CD4-positive, alpha-beta T cell treated with Interleukin-2 at 100 ng/mL for 4 hours (primary cell): ENCODE results near the gene TMEM255B.

Experiments used
- DNase-seq: peaks from one replicate; pipeline ENCODE4 v3.0.0-alpha.2; 2020; ENCODE audit warnings: low spot score

Gene TMEM255B

DNA sequence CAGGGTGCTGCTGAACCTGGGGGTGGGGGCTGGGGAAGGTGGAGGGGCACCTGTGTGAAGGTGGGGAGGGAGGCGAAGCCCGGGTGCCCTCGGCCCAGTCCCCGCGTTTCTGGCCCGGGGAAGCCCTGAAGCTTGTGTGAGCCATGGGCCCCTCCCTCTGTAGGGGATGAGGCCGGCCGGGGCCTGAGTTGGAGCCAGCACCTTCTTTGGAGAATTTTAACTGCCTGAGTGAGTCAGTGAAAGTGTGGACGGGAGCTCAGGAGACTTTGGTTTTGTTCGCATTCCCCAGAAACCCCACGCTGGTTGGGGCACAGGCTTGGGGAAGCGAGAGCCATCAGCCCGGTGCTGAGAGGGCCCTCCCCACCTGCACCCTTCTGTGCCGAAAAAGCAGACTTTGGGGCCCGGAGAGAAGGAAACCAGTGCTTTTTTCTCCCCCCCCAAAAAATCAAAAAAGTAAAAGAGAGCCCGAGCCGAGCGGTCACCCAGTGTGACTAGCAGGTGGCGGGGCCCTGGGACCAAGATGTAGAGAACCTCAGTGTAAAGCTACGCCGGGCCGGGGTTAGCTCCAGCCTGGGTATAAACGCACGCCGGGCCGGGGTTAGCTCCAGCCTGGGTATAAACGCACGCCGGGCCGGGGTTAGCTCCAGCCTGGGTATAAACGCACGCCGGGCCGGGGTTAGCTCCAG lies 45.1 kb downstream of the TMEM255B start:
- no peak for DNase-seq

DNA sequence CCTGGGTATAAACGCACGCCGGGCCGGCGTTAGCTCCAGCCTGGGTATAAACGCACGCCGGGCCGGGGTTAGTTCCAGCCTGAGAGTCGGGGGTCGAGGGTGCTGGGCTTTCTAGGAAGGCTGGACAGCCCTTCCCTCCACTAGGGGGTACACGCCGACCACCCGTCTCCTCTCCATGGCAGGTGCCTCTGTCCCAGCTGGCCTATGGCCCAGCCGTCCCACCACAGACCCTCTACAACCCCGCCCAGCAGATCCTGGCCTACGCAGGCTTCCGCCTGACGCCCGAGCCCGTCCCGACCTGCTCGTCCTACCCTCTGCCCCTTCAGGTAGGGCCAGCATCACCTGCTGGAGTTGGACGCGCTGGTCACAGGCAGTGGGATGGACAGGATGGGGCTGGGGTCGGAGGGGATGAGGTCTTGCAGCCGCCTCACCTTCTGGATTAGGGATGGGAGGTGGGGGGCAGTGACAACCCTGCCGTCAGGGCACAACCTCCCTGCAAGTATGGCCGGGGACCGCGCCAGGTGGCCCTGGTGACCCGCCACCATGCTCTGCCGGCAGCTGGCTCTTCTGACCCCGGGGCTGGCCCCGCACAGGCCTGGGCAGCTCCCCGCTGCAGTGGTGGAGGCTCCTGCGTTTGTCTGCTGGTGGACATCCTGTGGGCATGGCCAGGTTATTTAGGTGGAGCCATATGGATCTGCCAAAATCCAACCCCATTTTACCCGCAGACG lies 45.8 kb downstream of the TMEM255B start:
- no peak for DNase-seq

DNA sequence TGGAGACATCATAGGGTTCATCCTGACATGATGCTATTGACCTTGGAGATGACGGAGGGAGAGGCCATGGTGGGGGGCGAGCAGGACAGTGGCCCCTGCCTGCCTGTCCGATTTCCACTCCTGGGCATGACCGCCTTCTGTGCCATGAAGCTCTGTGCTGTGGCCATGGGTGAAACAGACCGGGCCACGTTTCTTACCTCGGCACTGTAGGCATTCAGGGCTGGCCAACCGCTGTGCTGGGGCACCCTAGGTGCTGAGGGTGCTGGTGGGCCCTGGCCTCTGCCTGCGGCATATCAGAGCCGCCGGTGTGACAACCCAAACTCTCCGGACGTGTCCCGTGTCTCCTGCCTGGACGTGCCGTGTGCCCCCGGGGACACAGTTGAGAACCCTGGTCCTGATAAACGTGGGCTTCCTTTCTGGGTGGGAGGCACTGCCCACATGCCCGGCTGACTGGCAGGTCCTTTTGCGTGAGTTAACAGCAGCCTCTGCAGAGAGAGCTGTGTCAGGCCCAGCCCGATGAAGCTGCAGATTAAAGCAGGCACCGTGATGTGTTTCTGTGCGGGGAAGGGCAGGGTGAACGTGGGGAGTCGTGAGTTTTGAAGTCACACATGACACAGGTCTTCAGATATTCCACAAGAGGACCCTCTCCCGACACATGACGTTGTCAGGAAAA lies 46.5 kb downstream of the TMEM255B start:
- no peak for DNase-seq

DNA sequence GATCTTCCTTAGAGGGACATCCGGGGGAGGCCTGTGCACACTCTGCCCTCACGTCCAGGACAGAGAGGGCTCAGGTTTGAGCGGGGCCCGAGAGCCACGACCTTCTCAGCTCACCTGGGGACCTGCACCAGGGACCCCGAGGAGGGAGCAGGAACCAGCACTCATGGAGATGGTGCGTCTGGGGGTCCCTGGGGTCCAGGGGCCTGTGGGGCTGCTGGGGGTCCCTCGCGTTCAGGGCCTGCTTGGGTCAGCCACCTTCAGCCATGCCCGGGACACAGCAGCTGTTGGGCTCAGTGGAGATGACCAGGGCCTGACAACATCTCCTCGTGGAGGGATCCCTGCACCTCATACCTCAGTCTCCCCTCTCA lies 47.1 kb downstream of the TMEM255B start:
- no peak for DNase-seq

DNA sequence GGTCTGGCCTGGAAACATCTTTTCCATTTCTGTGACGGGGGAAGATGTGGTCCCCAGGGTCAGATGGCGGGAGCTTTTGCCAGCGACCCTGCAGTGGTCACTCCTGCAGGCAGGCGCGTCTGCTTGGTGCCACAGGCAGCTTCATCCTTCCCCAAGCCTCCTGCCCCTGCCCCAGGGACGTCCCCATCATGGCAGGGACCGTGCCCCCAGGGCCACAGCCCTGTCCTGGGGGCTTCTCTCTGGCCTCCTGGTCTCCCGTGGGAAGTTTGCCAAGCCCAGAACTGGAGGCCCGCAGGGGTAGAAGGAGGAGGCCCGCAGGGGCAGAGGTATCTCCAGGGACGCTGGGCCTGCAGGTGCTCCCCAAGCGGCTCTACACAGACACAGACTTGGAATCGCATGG lies 47.5 kb downstream of the TMEM255B start:
- DNase-seq = no peak

DNA sequence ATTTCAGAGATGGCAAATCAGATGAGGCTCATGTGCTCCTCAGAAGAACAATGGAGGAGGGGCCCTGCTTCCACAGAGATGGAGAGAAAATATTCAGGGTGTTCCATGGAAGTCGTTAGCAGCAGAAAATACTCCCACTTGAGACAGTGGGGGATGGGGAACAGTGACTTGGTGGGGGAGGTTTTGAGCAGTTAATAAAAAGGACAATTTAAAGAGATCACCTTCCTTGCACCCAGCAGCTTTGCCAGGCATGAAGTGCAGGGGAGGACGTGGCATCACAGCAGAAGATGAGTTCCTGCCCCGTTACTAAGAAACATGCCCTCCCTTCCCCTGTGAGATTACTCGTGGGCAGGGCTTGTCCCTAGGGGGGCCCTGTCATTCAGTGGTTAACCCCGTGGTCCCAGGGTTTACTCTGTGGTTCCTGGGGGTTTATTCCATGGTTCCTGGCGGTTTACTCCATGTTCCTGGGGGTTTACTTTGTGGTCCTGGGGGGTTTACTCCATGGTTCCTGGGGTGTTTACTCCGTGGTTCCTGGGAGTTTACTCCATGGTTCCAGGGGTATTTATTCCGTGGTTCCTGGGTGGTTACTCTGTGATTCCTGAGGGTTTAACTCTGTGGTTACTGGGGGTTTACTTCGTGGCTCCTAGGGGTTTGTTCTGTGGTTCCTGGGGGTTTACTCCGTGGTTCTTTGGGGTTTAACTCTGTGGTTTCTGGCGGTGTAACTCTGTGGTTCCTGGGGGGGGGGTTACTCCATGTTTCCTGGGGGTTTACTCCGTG lies 49.2 kb downstream of the TMEM255B start:
- DNase-seq = no peak

DNA sequence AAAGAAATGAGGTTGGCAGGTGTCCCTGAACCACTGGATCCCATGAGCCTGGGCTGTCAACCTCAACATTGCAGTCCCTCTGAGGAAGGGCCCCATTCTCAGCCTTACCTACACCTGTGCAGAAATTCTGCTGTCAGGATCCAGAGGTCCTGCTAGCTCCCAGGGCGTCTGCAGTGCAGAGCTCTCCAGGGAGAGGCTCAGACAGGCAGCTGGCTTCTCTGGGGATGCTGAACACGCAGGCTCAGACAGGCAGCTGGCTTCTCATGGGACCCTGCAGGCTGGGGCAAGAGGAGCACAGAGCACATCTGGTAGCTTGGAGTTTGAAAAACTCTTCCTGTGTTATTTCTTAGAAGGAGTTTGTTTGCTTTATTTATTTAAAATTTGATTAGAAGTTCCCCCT lies 50.9 kb downstream of the TMEM255B start:
- DNase-seq = no peak

DNA sequence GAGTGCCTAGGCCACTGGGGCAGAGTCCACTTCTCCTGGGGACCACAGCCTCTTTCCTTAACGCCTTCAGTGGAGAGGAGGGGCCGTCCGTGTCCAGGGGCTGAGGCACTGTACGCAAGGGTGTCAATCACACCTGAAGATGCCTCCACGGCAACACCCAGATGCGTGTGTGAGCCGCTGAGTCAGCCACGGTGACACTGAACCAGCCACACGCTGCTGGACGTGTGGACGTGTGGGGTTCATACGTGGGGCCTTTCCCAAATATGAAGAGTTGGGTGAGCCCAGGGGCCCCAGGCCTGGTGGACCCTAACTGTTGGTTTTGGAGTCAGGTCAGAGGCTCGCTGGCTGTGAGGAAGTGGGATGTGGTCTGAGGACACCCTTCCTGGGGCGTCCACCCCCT lies 51.6 kb downstream of the TMEM255B start:
- DNase-seq = no peak

DNA sequence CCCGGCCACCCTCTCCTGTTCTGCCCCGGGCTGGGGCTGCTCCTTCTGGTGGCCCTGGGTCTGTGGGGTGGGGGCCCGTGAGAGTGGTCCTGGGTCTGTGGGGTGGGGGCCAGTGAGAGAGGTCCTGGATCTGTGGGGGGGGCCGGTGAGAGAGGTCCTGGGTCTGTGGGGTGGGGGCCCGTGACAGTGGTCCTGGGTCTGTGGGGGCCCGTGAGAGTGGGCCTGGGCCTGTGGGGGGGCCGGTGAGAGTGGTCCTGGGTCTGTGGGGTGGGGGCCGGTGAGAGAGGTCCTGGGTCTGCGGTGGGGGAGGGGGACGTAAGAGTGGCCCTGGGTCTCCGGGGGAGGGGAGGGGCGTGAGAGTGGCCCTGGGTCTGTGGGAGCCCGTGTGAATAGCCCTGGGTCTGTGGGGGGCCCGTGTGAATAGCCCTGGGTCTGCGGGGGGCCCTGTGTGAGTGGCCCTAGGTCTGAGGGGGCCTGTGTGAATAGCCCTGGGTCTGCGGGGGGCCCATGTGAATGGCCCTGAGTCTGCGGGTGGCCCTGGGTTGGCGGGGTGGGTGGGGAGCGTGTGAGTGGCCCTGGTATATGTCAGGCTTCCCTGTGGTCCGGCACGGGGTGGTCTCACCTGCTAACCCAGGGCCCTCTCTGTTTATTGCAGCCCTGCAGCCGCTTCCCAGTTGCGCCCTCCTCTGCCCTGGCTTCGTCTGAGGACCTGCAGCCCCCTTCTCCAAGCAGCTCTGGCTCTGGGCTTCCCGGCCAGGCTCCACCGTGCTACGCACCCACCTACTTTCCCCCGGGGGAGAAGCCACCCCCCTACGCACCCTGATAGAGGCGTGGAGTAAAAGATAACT lies 52.3 kb downstream of the TMEM255B start:
- DNase-seq = no peak

DNA sequence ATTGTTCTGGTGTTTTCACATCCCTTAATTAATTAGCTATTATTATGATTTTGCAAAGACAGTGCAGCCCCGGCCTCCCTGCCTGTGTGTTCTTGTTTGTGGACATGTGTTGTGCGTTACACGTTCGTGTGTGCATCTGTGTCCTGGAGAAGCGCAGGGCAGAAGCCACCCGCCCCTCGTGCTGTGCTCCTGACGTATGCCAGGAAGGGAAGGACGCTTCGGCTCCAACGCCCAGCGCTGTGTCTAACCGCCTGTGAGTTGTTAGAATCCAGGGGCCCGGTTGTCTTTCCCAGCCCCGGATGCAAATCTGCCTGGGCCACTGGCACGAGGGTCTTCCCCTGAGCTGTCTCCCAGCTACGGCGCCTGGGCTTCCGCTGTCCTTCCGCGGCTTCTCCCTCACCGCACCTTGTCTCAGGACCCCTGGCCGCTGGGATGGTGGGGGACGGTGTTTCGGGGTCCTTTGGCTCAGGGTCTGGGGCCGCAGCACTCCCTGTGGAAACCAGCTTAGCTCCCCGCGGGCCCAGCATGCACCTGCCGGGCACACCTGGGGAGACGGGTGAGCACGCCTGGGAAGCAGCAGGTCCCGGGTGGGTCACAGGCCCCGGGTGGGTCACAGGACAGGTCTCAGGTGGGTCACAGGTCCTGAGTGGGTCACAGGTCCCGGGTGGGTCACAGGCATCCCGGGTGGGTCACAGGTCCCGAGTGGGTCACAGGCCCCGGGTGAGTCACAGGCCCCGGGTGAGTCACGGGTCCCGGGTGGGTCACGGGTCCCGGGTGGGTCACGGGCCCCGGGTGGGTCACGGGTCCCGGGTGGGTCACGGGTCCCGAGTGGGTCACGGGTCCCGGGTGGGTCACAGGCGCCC lies 53.4 kb downstream of the TMEM255B start:
- DNase-seq = no peak

DNA sequence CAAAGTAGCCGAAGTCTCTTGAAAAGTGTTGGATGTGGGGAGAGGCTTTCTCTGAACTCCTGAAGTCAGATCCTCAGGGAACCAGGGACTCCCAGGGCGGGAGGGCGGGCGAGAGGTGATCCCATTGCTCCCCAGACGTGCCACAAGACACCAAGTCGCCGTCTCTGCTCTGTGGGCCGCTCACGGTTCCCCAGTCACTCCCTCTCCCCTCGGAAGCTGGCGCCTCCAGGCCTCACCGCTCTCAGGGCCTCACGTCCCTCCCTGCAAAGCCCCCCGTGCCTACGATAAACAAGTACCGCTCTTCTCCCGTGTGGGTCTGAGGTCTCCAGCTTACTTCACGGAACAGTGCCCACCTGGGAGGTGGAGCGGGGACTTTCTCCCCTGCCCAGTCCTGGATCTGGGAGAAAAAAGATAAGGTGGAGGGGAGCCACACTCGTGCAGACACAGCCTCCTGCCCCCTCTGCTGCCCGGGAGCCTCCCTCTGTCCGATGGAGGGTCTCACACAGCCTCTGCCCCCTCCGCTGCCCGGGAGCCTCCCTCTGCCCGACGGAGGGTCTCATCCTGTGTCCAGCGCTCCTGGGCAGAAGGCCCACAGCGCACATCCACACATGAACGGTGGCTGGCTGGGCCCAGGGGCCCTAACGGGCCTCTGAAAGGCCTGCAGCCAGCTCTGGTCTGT lies 54.2 kb downstream of the TMEM255B start:
- DNase-seq = no peak

DNA sequence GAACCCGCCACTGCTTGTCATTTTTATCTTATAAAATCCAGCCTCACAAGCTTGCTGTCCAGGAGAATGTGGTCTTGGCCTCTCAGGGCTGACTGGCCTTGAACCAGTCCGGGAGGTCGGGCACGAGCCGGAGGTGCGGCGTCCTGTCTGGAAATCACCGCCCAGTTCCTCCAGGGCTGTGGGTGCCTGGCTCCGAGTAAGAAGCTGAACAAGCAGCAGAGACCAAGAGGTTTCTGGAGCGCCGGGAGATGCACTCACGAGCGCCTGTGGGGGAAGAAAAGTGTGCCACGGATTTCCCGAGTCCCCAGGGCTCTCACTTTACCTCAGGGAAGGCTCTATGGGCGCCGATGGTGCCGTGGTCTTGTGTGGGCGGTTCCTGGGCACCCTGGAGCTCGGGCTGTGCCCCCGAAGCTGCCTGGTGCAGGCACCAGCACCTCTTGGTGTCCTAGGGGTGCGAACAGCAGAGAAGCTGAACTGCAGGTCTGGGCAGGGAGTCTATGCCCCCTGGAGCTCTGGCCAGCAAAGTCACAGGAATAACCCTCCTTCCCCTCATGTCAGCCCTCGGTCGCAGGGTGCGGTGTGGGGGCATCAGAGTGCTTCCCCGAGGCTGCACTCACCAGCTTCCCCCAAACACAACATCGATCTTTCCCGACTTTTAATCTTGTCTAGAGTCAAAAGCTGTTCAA lies 54.9 kb downstream of the TMEM255B start:
- no peak for DNase-seq

DNA sequence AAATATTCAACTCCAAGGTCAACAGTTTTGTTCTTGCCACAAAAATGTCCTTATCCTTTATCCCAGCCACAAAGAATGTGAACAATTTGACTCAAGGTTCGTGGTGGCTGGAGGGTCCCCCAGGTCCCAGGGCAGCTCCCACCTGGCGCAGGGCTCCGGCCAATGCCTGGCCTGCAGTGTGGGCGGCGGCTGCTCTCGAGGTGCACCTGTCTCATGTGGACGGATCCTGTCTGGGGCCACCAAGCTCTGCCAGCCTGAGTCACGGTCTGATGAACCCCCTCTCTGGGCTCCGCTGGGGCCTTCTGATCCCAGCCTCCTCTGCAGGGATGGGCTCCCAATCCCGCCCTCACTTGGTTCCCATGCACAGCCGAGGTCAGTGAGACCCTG lies 55.4 kb downstream of the TMEM255B start:
- DNase-seq = no peak

DNA sequence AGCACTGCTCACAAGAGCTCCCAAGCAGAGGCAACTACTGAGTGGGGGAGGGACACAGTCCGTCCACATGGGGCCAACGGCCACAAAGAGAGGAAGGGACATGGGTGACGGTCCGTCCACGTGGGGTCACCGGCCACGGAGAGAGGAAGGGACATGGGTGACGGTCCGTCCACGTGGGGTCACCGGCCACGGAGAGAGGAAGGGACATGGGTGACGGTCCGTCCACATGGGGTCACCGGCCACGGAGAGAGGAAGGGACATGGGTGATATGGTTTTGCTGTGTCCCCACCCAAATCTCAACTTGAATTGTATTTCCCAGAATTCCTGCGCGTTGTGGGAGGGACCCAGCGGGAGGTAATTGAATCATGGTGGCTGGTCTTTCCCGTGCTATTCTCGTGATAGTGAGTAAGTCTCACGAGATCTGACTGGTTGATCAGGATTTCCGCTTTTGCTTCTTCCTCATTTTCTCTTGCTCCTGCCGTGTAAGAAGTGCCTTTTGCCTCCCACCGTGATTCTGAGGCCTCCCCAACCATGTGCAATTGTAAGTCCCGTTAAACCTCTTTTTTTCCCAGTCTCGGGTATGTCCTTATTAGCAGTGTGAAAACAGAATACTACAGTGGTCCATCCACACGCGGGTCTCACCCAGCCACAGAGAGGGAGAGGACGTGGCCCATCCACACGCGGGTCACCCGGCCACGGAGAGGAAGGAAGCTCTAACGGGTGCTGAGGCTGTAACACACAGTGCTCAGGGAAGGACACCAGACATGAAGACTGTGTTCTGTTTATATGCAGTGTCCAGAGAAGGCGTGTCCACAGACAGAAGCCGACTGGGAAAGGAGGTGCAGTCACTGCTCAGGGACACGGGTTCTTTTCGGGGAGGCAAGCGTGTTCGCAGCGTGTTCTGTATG lies 56.4 kb downstream of the TMEM255B start:
- DNase-seq = peak; percentile 33

DNA sequence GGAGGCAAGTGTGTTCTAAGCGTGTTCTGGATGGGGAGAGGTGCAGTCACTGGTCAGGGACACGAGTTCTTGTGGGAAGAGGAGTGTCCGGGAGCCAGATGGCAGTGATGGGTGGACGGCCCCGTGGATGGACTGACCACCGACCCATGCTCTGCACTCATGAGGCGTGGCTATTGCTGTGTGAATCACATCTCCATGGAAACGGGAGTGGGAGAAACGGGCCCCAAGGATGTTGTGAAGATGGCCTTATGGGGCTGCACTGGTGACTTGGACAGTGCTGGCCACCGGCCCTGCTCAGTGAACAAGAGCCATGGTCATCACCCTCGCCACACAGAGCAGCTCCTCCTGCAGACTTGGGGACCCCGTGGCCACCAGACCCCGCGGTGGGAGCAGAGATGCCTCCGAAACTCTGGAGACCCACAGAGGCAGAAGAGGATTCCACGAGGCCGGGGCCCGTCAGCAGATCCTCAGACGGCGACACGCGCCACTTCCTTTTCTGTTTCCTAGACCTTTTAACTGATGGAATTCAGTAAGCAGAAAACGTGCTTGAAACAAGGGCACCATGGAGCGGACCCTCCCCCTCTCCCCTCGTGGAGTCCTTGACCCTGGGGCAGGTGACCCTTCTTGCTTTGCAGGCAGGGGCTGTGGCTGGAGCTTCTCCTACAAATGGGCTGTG lies 57.4 kb downstream of the TMEM255B start:
- no peak for DNase-seq

DNA sequence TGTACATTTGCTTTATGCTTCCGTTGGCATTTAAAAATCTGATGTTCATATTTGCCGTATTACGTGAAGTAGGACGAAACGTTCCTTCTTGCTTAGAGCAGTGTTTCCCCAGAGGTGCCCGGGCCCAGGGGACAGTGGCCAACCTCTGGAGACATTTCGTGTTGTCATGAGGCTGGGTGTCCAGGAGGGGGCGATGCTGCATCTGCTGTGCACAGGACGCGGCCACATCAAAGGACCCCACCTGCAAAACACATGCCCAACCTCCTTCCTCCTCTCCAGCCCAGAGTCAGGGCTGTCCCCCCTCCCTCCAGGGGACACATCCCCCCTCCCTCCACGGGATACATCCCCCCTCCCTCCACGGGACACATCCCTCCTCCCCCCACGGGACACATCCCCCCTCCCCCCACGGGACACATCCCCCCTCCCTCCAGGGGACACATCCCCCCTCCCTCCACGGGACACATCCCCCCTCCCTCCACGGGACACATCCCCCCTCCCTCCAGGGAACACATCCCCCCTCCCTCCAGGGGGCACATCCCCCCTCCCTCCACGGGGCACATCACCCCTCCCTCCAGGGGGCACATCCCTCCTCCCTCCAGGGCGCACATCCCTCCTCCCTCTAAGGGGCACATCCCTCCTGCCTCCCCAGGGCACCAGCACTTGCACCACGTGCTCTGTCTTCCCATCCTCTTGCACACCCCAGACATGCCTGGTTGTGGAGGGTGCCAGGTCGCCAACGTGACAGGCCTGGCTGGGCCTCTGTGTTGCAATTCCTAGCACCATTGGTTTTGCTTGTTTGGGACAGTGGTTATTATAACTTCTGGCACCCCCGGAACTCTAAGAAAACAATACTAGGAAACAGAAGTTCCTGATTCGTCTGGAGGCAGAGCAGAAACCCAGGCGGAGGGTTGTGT lies 58.2 kb downstream of the TMEM255B start:
- DNase-seq = peak; percentile 86
